ENCODE measurements around the gene LIPE. TPM values are rescaled to one million over a fixed set of nuclear protein-coding genes. Genes with fewer than 3 reads are reported as not detected.

Gene LIPE
- total and polyA plus RNA-seq, 2 donors, result 5.7 to 30.2 TPM

- Histone ChIP-seq H3K4me1 (ENCODE audit: insufficient read depth) (no peaks in the 10 kb centered on the region), H3K36me3 (ENCODE audit: insufficient read depth) (no peaks in the 10 kb centered on the region), H3K4me3 (ENCODE audit: low read depth, low read length) (no peak overlapping the region), H3K27ac (ENCODE audit: low read depth) (no peak overlapping the region)
- 93% methylated on average over 11 of the region's 11 CpGs for WGBS
- no peak for DNase-seq (ENCODE audit: extremely low spot score)
Measured at GRCh38 chr19:42374826-42375376, 52.3 kb downstream of the LIPE start.

GRCh38 chr19:42370626-42371175, 56.5 kb downstream of the LIPE start:
- no peak for DNase-seq (ENCODE audit: extremely low spot score)
- H3K4me3 ChIP-seq (ENCODE audit: low read depth, low read length), result no peak overlapping the region
- H3K36me3 ChIP-seq (ENCODE audit: insufficient read depth), result no peaks in the 10 kb centered on the region
- H3K4me1 ChIP-seq (ENCODE audit: insufficient read depth), result no peaks in the 10 kb centered on the region
- WGBS, result 83% methylated on average over 12 of the region's 12 CpGs
- no peak overlapping the region for H3K27ac ChIP-seq (ENCODE audit: low read depth)

GRCh38 chr19:42370068-42370520, 57.1 kb downstream of the LIPE start:
- H3K4me1 ChIP-seq (ENCODE audit: insufficient read depth), result no peaks in the 10 kb centered on the region
- no peak overlapping the region for H3K4me3 ChIP-seq (ENCODE audit: low read depth, low read length)
- WGBS, result 73% methylated on average over 9 of the region's 9 CpGs
- no peaks in the 10 kb centered on the region for H3K36me3 ChIP-seq (ENCODE audit: insufficient read depth)
- no peak for DNase-seq (ENCODE audit: extremely low spot score)
- no peak overlapping the region for H3K27ac ChIP-seq (ENCODE audit: low read depth)

GRCh38 chr19:42369433-42370067, 57.6 kb downstream of the LIPE start:
- Histone ChIP-seq H3K4me1 (ENCODE audit: insufficient read depth) (no peaks in the 10 kb centered on the region), H3K27ac (ENCODE audit: low read depth) (no peak overlapping the region), H3K4me3 (ENCODE audit: low read depth, low read length) (no peak overlapping the region), H3K36me3 (ENCODE audit: insufficient read depth) (no peaks in the 10 kb centered on the region)
- WGBS, result 93% methylated on average over 27 of the region's 27 CpGs
- DNase-seq (ENCODE audit: extremely low spot score), result no peak

GRCh38 chr19:42368765-42369164, 58.4 kb downstream of the LIPE start:
- Histone ChIP-seq H3K4me3 (ENCODE audit: low read depth, low read length) (no peak overlapping the region), H3K4me1 (ENCODE audit: insufficient read depth) (no peaks in the 10 kb centered on the region), H3K36me3 (ENCODE audit: insufficient read depth) (no peaks in the 10 kb centered on the region), H3K27ac (ENCODE audit: low read depth) (no peak overlapping the region)
- no peak for DNase-seq (ENCODE audit: extremely low spot score)
- WGBS, result 91% methylated on average over 15 of the region's 15 CpGs

GRCh38 chr19:42368360-42368759, 58.8 kb downstream of the LIPE start:
- Histone ChIP-seq H3K36me3 (ENCODE audit: insufficient read depth) (no peaks in the 10 kb centered on the region), H3K27ac (ENCODE audit: low read depth) (no peak overlapping the region), H3K4me1 (ENCODE audit: insufficient read depth) (no peaks in the 10 kb centered on the region), H3K4me3 (ENCODE audit: low read depth, low read length) (no peak overlapping the region)
- no peak for DNase-seq (ENCODE audit: extremely low spot score)
- 96% methylated on average over 11 of the region's 11 CpGs for WGBS

GRCh38 chr19:42367929-42368328, 59.3 kb downstream of the LIPE start:
- DNase-seq (ENCODE audit: extremely low spot score), result no peak
- WGBS, result 91% methylated on average over 4 of the region's 4 CpGs
- H3K4me3 ChIP-seq (ENCODE audit: low read depth, low read length), result no peak overlapping the region
- no peaks in the 10 kb centered on the region for H3K4me1 ChIP-seq (ENCODE audit: insufficient read depth)
- peaks cover 3% of the 10 kb centered on the region for H3K36me3 ChIP-seq (ENCODE audit: insufficient read depth)
- H3K27ac ChIP-seq (ENCODE audit: low read depth), result no peak overlapping the region

- Histone ChIP-seq H3K36me3 (ENCODE audit: insufficient read depth) (peaks cover 3% of the 10 kb centered on the region), H3K4me1 (ENCODE audit: insufficient read depth) (no peaks in the 10 kb centered on the region), H3K27ac (ENCODE audit: low read depth) (no peak overlapping the region), H3K4me3 (ENCODE audit: low read depth, low read length) (no peak overlapping the region)
- no peak for DNase-seq (ENCODE audit: extremely low spot score)
- WGBS, result 53% methylated on average over 1 of the region's 1 CpG
Measured at GRCh38 chr19:42366673-42367072, 60.5 kb downstream of the LIPE start.

- Histone ChIP-seq H3K4me3 (ENCODE audit: low read depth, low read length) (no peak overlapping the region), H3K4me1 (ENCODE audit: insufficient read depth) (no peaks in the 10 kb centered on the region), H3K27ac (ENCODE audit: low read depth) (no peak overlapping the region), H3K36me3 (ENCODE audit: insufficient read depth) (peaks cover 3% of the 10 kb centered on the region)
- no peak for DNase-seq (ENCODE audit: extremely low spot score)
- 88% methylated on average over 17 of the region's 17 CpGs for WGBS
Measured at GRCh38 chr19:42363614-42364346, 63.4 kb downstream of the LIPE start.

GRCh38 chr19:42362891-42363440, 64.2 kb downstream of the LIPE start:
- no peak for DNase-seq (ENCODE audit: extremely low spot score)
- H3K4me3 ChIP-seq (ENCODE audit: low read depth, low read length), result no peak overlapping the region
- WGBS, result 93% methylated on average over 13 of the region's 13 CpGs
- no peak overlapping the region for H3K27ac ChIP-seq (ENCODE audit: low read depth)
- H3K4me1 ChIP-seq (ENCODE audit: insufficient read depth), result no peaks in the 10 kb centered on the region
- peaks cover 3% of the 10 kb centered on the region for H3K36me3 ChIP-seq (ENCODE audit: insufficient read depth)

GRCh38 chr19:42362342-42362741, 64.8 kb downstream of the LIPE start:
- WGBS, result 95% methylated on average over 14 of the region's 14 CpGs

GRCh38 chr19:42361545-42361910, 65.7 kb downstream of the LIPE start:
- Histone ChIP-seq H3K27ac (ENCODE audit: low read depth) (no peak overlapping the region), H3K4me1 (ENCODE audit: insufficient read depth) (no peaks in the 10 kb centered on the region), H3K36me3 (ENCODE audit: insufficient read depth) (peaks cover 3% of the 10 kb centered on the region), H3K4me3 (ENCODE audit: low read depth, low read length) (no peak overlapping the region)
- 88% methylated on average over 7 of the region's 7 CpGs for WGBS
- no peak for DNase-seq (ENCODE audit: extremely low spot score)

More at GRCh38 chr19:42362342-42362741, 64.8 kb downstream of the LIPE start:
- Histone ChIP-seq H3K27ac (ENCODE audit: low read depth) (no peak overlapping the region), H3K36me3 (ENCODE audit: insufficient read depth) (peaks cover 3% of the 10 kb centered on the region), H3K4me3 (ENCODE audit: low read depth, low read length) (no peak overlapping the region), H3K4me1 (ENCODE audit: insufficient read depth) (no peaks in the 10 kb centered on the region)
- no peak for DNase-seq (ENCODE audit: extremely low spot score)

- peaks cover 3% of the 10 kb centered on the region for H3K36me3 ChIP-seq (ENCODE audit: insufficient read depth)
- 86% methylated on average over 16 of the region's 16 CpGs for WGBS
- no peak overlapping the region for H3K4me3 ChIP-seq (ENCODE audit: low read depth, low read length)
- no peak for DNase-seq (ENCODE audit: extremely low spot score)
- H3K27ac ChIP-seq (ENCODE audit: low read depth), result no peak overlapping the region
- no peaks in the 10 kb centered on the region for H3K4me1 ChIP-seq (ENCODE audit: insufficient read depth)
Measured at GRCh38 chr19:42360787-42361544, 66.2 kb downstream of the LIPE start.
